ENCODE results near the gene TM4SF1. TPM values are rescaled to one million over a fixed set of nuclear protein-coding genes. Genes with fewer than 3 reads are reported as not detected.

The TM4SF1 gene, protein sequence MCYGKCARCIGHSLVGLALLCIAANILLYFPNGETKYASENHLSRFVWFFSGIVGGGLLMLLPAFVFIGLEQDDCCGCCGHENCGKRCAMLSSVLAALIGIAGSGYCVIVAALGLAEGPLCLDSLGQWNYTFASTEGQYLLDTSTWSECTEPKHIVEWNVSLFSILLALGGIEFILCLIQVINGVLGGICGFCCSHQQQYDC
- 22.3 TPM for polyA plus RNA-seq (2013)

DNA sequence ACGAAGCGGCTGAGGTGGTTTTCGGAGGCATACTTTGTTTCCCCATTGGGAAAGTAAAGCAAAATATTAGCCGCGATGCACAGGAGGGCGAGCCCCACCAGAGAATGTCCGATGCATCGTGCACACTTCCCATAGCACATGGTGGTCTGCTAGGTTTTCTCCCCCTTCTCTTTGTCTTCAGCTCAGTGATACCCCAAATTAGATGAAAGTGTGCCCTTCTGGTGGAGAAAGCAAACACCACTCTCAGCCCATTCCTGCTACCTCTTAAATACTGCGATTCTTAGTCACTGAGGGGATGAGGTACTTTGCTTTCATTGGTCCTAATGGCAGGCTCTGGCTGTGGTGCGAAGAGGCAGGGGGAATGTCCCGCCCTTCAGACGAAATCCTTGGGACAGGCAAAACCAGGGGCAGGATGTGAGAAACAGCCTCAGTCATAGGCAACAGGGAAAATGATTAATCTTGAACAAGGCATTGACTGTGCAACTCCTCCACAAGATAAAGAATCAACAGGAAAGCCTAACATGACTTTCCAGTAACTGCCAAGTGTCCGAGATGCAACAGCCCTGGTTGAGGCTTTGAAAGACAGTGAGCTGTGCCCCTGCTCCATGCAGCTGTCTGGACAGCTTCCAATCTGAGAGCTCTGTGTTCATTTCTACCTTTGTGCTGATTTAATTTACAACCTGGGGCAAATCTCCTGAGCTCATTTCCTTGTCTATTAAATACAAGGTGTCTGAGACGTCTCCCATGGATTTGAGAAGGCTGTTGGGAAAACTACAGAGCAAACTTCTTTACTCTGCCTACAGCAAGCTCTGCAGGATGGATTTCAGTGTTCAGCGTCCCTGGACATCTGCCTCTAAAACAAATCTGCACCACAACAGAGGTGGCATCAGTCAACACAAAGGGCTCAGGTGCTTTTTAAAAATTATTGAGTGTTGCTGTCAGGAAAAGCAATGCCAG is at the start of gene TM4SF1:
Gene TM4SF1, minus strand, starts transcription at position 242 of the 957 bp plus-strand sequence. Its CDS starts 102 bp downstream, at position 140.
- no peaks in the 10 kb centered on the region for H3K27me3 ChIP-seq (replicated peaks in 2 of 5; ENCODE audit: control insufficient read depth in 4 of 5, insufficient read depth in 5 of 5, low read length in 4 of 5)
- peak; percentile 50 to 84 (median 77) for DNase-seq
- CTCF ChIA-PET = interaction anchor here (0.8 to 1.6 kb wide), 3 partner anchors 10 to 112 kb away, joined by 3 to 5 read pairs (median 4); no protein-coding TSS in a partner anchor
- 36% methylated on average over 11 of the region's 15 CpGs for WGBS (ENCODE audit: insufficient coverage)
- POLR2A ChIA-PET = no interaction called here
- H3K36me3 ChIP-seq (ENCODE audit: control insufficient read depth in 4 of 4, insufficient read depth in 4 of 4, low read length in 3 of 4) = peaks cover 0 to 12% (median 0%) of the 10 kb centered on the region in 4 experiments
- H3K4me3 ChIP-seq (ENCODE audit: control insufficient read depth in 1 of 7, extremely low read depth in 1 of 7, insufficient read depth in 4 of 7, low read depth in 2 of 7, low read length in 6 of 7) = peak within 1 kb of the TSS in 6 of 7 experiments; percentile 8 to 86 (median 60)
- peak within 1 kb of the TSS; percentile 62 to 77 for H3K27ac ChIP-seq (ENCODE audit: insufficient read depth in 1 of 2, low read depth in 1 of 2, low read length in 2 of 2, poor library complexity in 1 of 2, severe bottlenecking in 2 of 2)
- H3K9me3 ChIP-seq (ENCODE audit: control extremely low read depth in 1 of 5, control insufficient read depth in 4 of 5, insufficient read depth in 2 of 5, low read depth in 1 of 5, low read length in 4 of 5) = no peaks in the 10 kb centered on the region
- H3K4me1 ChIP-seq (ENCODE audit: control extremely low read depth in 1 of 4, control insufficient read depth in 4 of 4, insufficient read depth in 4 of 4, low read length in 3 of 4) = peaks cover 16 to 67% (median 53%) of the 10 kb centered on the region in 4 experiments

DNA sequence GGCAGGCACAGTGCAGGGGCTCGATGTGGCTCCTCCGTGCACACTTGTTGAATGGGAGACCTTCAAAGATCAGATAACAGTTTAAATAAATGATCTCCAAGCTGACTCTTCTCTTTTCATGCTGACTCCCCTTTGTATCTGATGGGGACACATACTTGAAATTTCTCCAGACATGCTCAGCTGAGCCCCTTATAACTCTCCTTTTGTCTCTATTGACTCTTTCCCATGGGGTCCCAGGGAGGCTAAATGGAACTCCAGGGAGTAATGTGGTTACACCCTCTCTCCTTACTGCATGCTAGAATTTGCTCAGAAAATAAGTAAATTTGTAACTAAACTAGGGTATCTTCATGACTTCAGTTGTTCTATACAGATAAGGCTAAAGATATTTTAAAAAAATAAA is 48.9 kb upstream of the TM4SF1 start:
- CTCF ChIA-PET = interaction anchor here (1.6 kb wide), 1 partner anchor 25 kb away, joined by 5 read pairs; no protein-coding TSS in a partner anchor

DNA sequence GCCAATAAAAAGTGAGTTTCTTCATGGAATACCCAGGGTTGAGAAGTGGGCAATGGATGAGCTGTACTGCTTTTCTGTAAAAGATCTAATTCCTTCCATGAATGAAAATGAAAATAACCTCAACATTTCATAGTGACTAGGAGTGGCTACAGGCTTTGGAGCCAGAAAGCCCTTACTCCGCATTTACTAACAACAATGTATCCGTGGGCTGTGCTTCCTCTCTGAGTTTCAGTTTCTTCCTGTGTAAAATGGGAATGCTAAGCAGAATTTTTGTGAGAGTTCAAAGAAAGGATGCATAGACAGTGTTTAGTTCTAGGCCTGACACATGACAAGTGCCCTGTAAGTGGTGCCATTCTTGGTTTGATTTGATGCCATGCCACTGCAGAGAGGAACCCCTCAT is 47.5 kb upstream of the TM4SF1 start:
- Histone ChIP-seq H3K9me3 (ENCODE audit: control extremely low read depth in 1 of 5, control insufficient read depth in 4 of 5, insufficient read depth in 2 of 5, low read depth in 1 of 5, low read length in 4 of 5) (no peaks in the 10 kb centered on the region), H3K4me3 (ENCODE audit: control insufficient read depth in 1 of 7, extremely low read depth in 1 of 7, insufficient read depth in 4 of 7, low read depth in 2 of 7, low read length in 6 of 7) (no peak overlapping the region), H3K27me3 (replicated peaks in 2 of 5; ENCODE audit: control insufficient read depth in 4 of 5, insufficient read depth in 5 of 5, low read length in 4 of 5) (no peaks in the 10 kb centered on the region), H3K36me3 (ENCODE audit: control insufficient read depth in 4 of 4, insufficient read depth in 4 of 4, low read length in 3 of 4) (no peaks in the 10 kb centered on the region), H3K27ac (ENCODE audit: insufficient read depth in 1 of 2, low read depth in 1 of 2, low read length in 2 of 2, poor library complexity in 1 of 2, severe bottlenecking in 2 of 2) (no peak overlapping the region), H3K4me1 (ENCODE audit: control extremely low read depth in 1 of 4, control insufficient read depth in 4 of 4, insufficient read depth in 4 of 4, low read length in 3 of 4) (no peaks in the 10 kb centered on the region)
- CTCF ChIA-PET = interaction anchor here (1.3 kb wide), 1 partner anchor 9 kb away, joined by 3 read pairs; no protein-coding TSS in a partner anchor
- POLR2A ChIA-PET = no interaction called here
- DNase-seq = no peak
- no CpG with 5 or more reads among the region's 2 CpGs for WGBS (ENCODE audit: insufficient coverage)

More for the DNA sequence above, 48.9 kb upstream of the TM4SF1 start:
- Histone ChIP-seq H3K4me3 (ENCODE audit: control insufficient read depth in 1 of 7, extremely low read depth in 1 of 7, insufficient read depth in 4 of 7, low read depth in 2 of 7, low read length in 6 of 7) (no peak overlapping the region), H3K36me3 (ENCODE audit: control insufficient read depth in 4 of 4, insufficient read depth in 4 of 4, low read length in 3 of 4) (no peaks in the 10 kb centered on the region), H3K9me3 (ENCODE audit: control extremely low read depth in 1 of 5, control insufficient read depth in 4 of 5, insufficient read depth in 2 of 5, low read depth in 1 of 5, low read length in 4 of 5) (no peaks in the 10 kb centered on the region), H3K4me1 (ENCODE audit: control extremely low read depth in 1 of 4, control insufficient read depth in 4 of 4, insufficient read depth in 4 of 4, low read length in 3 of 4) (no peaks in the 10 kb centered on the region), H3K27ac (ENCODE audit: insufficient read depth in 1 of 2, low read depth in 1 of 2, low read length in 2 of 2, poor library complexity in 1 of 2, severe bottlenecking in 2 of 2) (no peak overlapping the region), H3K27me3 (replicated peaks in 2 of 5; ENCODE audit: control insufficient read depth in 4 of 5, insufficient read depth in 5 of 5, low read length in 4 of 5) (no peaks in the 10 kb centered on the region)
- no peak for DNase-seq
- POLR2A ChIA-PET = no interaction called here
- WGBS (ENCODE audit: insufficient coverage) = 94% methylated on average over 2 of the region's 2 CpGs

DNA sequence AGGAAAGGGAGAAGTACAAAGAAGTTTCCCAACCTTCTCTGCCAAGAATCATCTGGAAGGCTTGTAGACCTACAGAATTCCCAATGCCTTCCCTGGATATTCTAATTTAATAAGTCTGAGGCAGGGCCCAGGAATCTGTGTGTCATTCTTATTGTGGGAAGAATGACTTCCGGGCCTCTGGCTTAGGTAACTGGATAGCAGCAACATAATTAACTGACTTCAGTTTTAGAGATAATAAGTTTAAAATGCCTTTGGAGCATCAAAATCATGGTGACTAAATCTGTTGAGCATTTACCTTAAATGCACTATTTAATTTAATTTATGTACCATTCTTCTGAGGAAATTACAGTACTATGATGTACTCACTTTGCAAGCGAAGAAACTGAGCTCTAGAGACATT is 44.3 kb upstream of the TM4SF1 start:
- Histone ChIP-seq H3K27ac (ENCODE audit: insufficient read depth in 1 of 2, low read depth in 1 of 2, low read length in 2 of 2, poor library complexity in 1 of 2, severe bottlenecking in 2 of 2) (no peak overlapping the region), H3K27me3 (replicated peaks in 2 of 5; ENCODE audit: control insufficient read depth in 4 of 5, insufficient read depth in 5 of 5, low read length in 4 of 5) (no peaks in the 10 kb centered on the region), H3K4me1 (ENCODE audit: control extremely low read depth in 1 of 4, control insufficient read depth in 4 of 4, insufficient read depth in 4 of 4, low read length in 3 of 4) (no peaks in the 10 kb centered on the region), H3K36me3 (ENCODE audit: control insufficient read depth in 4 of 4, insufficient read depth in 4 of 4, low read length in 3 of 4) (no peaks in the 10 kb centered on the region), H3K9me3 (ENCODE audit: control extremely low read depth in 1 of 5, control insufficient read depth in 4 of 5, insufficient read depth in 2 of 5, low read depth in 1 of 5, low read length in 4 of 5) (no peaks in the 10 kb centered on the region), H3K4me3 (ENCODE audit: control insufficient read depth in 1 of 7, extremely low read depth in 1 of 7, insufficient read depth in 4 of 7, low read depth in 2 of 7, low read length in 6 of 7) (no peak overlapping the region)
- DNase-seq = no peak
- CTCF ChIA-PET = interaction anchor here (1.2 kb wide), 1 partner anchor 9 kb away, joined by 3 read pairs; no protein-coding TSS in a partner anchor
- POLR2A ChIA-PET = no interaction called here
- WGBS (ENCODE audit: insufficient coverage) = no CpG with 5 or more reads among the region's 2 CpGs

DNA sequence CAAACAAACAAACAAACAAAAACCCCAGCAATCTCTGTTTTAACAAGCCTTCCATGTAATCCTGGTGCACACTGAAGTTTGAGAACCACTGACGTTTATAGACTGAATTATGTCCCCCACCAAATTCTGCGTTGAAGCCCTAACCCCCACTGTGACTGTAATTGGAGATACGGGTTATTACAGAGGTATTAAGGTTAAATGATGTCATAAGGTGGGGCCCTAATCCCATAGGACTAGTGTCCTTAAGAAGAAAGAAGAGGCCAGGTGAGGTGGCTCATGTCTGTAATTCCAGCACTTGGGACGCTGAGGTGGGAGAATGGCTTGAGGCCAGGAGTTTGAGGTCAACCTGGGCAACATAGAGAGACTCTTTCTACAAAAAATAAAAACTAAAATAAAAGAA is 42.4 kb upstream of the TM4SF1 start:
- 100% methylated on average over 2 of the region's 4 CpGs for WGBS (ENCODE audit: insufficient coverage)
- ChIA-PET POLR2A (no interaction called here), CTCF (no interaction called here)

DNA sequence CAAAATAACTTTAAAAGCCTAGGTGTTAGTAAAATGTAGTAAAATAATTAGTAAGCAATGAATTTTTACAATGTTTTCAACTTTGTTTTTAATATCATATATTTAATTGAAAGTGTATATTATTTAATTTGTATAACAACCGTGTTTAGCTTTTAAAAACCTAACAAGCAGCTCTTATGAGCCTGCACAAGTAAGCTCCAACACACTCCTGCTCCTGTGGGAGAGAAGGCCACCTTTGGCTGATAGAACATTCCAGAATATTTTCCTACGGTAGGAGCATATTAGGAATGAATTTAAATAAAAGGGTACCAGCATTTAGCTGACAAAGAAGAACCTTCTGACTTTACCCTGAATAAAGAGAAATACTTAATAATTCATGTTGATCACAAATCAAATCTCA is 40.3 kb upstream of the TM4SF1 start:
- POLR2A ChIA-PET = no interaction called here
- WGBS (ENCODE audit: insufficient coverage) = no CpG with 5 or more reads among the region's 2 CpGs

More for the DNA sequence above, 42.4 kb upstream of the TM4SF1 start:
- Histone ChIP-seq H3K9me3 (ENCODE audit: control extremely low read depth in 1 of 5, control insufficient read depth in 4 of 5, insufficient read depth in 2 of 5, low read depth in 1 of 5, low read length in 4 of 5) (no peaks in the 10 kb centered on the region), H3K27me3 (replicated peaks in 2 of 5; ENCODE audit: control insufficient read depth in 4 of 5, insufficient read depth in 5 of 5, low read length in 4 of 5) (no peaks in the 10 kb centered on the region), H3K4me1 (ENCODE audit: control extremely low read depth in 1 of 4, control insufficient read depth in 4 of 4, insufficient read depth in 4 of 4, low read length in 3 of 4) (no peaks in the 10 kb centered on the region), H3K27ac (ENCODE audit: insufficient read depth in 1 of 2, low read depth in 1 of 2, low read length in 2 of 2, poor library complexity in 1 of 2, severe bottlenecking in 2 of 2) (no peak overlapping the region), H3K36me3 (ENCODE audit: control insufficient read depth in 4 of 4, insufficient read depth in 4 of 4, low read length in 3 of 4) (no peaks in the 10 kb centered on the region), H3K4me3 (ENCODE audit: control insufficient read depth in 1 of 7, extremely low read depth in 1 of 7, insufficient read depth in 4 of 7, low read depth in 2 of 7, low read length in 6 of 7) (no peak overlapping the region)
- DNase-seq = no peak

DNA sequence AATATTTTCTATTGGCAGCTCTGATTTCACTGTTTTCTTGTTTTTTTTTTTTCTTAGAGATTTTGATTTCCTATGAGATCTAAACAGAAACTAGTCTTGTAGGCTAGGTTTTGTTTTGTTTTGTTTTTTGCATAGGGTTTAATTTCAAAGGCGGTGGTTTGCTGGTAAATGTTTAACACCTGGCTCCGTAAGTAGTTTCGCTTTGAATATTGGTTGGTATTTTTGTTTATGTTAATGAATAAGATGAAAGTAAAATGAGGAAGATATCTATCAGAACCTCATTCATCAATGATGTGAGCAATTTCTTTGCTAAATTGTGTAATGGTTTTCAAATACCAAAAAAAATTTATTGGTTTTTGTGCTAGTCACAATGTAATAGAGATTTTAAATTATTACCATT is 39.7 kb upstream of the TM4SF1 start:
- Histone ChIP-seq H3K4me1 (ENCODE audit: control extremely low read depth in 1 of 4, control insufficient read depth in 4 of 4, insufficient read depth in 4 of 4, low read length in 3 of 4) (no peaks in the 10 kb centered on the region), H3K4me3 (ENCODE audit: control insufficient read depth in 1 of 7, extremely low read depth in 1 of 7, insufficient read depth in 4 of 7, low read depth in 2 of 7, low read length in 6 of 7) (no peak overlapping the region), H3K27me3 (replicated peaks in 2 of 5; ENCODE audit: control insufficient read depth in 4 of 5, insufficient read depth in 5 of 5, low read length in 4 of 5) (no peaks in the 10 kb centered on the region), H3K36me3 (ENCODE audit: control insufficient read depth in 4 of 4, insufficient read depth in 4 of 4, low read length in 3 of 4) (no peaks in the 10 kb centered on the region), H3K27ac (ENCODE audit: insufficient read depth in 1 of 2, low read depth in 1 of 2, low read length in 2 of 2, poor library complexity in 1 of 2, severe bottlenecking in 2 of 2) (no peak overlapping the region), H3K9me3 (ENCODE audit: control extremely low read depth in 1 of 5, control insufficient read depth in 4 of 5, insufficient read depth in 2 of 5, low read depth in 1 of 5, low read length in 4 of 5) (no peaks in the 10 kb centered on the region)
- ChIA-PET CTCF (no interaction called here), POLR2A (no interaction called here)
- whole genome bisulfite sequencing (ENCODE audit: insufficient coverage) = 96% methylated on average over 3 of the region's 3 CpGs
- DNase-seq = no peak

More for the DNA sequence above, 40.3 kb upstream of the TM4SF1 start:
- H3K9me3 ChIP-seq (ENCODE audit: control extremely low read depth in 1 of 5, control insufficient read depth in 4 of 5, insufficient read depth in 2 of 5, low read depth in 1 of 5, low read length in 4 of 5) = no peaks in the 10 kb centered on the region
- CTCF ChIA-PET = no interaction called here
- no peaks in the 10 kb centered on the region for H3K4me1 ChIP-seq (ENCODE audit: control extremely low read depth in 1 of 4, control insufficient read depth in 4 of 4, insufficient read depth in 4 of 4, low read length in 3 of 4)
- no peaks in the 10 kb centered on the region for H3K27me3 ChIP-seq (replicated peaks in 2 of 5; ENCODE audit: control insufficient read depth in 4 of 5, insufficient read depth in 5 of 5, low read length in 4 of 5)
- no peaks in the 10 kb centered on the region for H3K36me3 ChIP-seq (ENCODE audit: control insufficient read depth in 4 of 4, insufficient read depth in 4 of 4, low read length in 3 of 4)
- no peak overlapping the region for H3K4me3 ChIP-seq (ENCODE audit: control insufficient read depth in 1 of 7, extremely low read depth in 1 of 7, insufficient read depth in 4 of 7, low read depth in 2 of 7, low read length in 6 of 7)
- DNase-seq = no peak
- H3K27ac ChIP-seq (ENCODE audit: insufficient read depth in 1 of 2, low read depth in 1 of 2, low read length in 2 of 2, poor library complexity in 1 of 2, severe bottlenecking in 2 of 2) = no peak overlapping the region

All from common myeloid progenitor, CD34-positive (primary cell).